ENCODE data around the gene ALDH1L1.

The ALDH1L1 gene

DNA sequence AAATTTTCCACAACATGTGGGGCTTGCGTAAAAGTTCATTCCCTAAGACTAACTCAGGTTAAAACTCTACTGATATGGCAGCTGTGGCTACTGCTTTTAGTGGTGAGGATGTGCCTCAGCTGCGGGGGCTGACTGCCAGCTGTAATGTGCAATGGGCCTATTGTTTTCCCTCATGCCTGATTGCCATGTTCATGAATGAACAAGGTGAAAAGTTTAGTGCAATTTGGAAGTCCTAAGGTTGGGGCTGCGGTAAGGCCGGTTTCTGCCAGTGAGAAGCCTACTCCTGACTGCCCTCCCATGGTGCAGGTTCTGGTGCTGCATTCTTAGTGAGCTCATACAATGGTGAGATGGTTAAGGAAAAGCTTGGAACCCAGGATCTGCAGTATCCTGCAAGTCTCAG lies 10.9 kb upstream of the ALDH1L1 start:
- DNase-seq: no peak

DNA sequence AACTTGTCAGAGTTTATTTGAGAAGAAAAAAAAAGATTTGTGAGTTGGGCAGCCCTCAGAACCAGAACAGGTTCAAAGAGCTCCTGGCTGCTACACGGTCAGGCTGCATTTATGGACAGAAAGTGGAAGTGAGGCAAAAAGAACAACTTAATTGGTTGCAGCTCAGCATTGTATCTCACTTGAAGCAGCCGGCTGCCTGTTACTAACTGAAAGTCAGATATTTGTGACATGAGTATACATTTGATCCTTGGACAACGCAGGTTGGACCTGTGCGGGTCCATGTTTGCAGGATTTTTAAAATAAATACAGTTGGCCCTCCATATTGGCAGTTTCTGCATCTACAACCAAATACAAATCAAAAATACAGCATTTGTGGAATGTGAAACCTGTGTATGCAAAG lies 7.5 kb upstream of the ALDH1L1 start:
- DNase-seq: no peak

GRCh38 chr3:126186749-126187148 lies 6.4 kb upstream of the ALDH1L1 start:
- DNase-seq: no peak

DNA sequence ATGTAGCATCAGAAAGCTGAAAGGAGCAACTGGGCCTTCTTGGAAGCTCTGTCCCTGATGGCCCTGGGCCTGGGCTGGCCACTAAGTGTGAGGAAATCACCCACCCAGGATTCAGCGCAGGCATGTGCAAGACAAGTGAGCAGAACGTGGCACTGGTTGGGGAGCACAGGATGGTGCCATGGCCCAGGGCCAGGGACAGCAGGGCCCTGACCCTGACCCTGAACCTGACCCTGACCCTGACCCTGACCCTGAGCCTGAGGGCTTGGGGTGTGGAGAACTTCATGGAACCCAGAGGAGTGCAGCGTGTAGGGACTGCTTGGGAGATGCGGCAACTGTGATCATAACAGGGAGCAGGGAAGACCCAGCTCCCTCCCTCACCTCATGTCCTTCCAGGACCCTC lies 5.9 kb upstream of the ALDH1L1 start:
- no peak for DNase-seq

DNA sequence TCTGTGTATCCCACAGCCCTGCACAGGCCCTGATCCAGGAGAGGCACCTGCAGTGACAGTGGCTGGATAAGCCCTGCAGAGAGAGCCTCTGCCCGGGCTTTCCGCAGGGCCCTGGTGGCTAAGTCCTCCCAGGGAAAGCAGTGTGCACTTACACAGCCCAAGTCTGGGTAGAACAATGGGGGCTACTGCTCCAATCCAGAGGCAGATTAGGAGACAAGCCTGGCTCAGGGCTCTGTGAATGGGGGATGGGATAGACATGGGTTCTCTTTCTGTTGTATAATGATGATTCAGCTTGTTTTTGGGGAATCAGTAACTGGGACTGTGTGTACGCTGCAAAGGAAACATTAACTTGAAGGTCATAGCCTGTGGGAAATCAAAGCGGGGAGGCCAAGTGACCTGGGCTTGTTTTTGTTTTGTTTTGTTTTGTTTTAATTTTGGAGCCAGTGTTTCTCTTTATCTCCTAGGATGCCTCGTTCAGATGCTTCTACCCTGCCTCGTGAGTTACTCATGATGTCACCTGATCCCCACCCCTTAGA lies 4.1 kb upstream of the ALDH1L1 start:
- no peak for DNase-seq

DNA sequence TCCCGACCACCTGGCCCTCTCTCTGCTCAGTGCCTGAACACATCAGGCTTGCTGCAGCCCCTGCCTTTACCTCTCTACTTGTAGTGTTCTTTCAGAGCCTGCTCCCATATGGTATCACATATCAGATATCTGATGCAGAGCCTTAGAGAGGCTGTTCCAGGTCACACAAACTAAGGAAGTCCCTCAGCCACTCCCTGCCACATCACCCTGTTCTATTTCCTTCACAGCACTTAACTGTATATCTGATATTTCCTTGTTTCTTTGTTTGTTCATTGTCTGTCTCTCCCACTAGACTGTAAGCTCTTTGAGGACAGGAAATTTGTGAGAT lies 976 bp upstream of the ALDH1L1 start:
- DNase-seq: no peak

GRCh38 chr3:126179825-126180476 lies 435 bp downstream of the ALDH1L1 start:
- no peak for DNase-seq

- no peak for DNase-seq
Measured at GRCh38 chr3:126170073-126170777, 10.2 kb downstream of the ALDH1L1 start.

- no peak for DNase-seq
Measured at GRCh38 chr3:126167566-126167965, 12.8 kb downstream of the ALDH1L1 start.

DNA sequence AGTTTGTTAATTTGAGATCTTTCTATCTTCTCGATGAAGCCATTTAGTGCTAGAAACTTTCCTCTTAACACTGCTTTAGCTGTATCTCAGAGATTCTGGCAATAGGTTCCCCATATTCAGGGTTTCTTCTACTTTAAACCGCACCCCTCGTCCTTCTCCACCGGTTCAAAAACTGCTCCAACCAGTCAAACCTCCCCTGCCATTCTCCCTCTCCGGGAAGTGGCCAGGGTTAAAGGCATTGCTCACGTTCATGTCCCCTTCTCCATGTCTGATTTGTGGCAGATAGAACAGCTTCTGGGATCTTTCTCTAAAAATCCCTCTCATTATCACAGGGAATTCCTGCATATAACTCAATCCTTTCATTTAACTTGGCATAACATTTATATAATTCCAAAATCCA lies 14.4 kb downstream of the ALDH1L1 start:
- DNase-seq: no peak

GRCh38 chr3:126161309-126161708 lies 19.1 kb downstream of the ALDH1L1 start:
- no peak for DNase-seq

DNA sequence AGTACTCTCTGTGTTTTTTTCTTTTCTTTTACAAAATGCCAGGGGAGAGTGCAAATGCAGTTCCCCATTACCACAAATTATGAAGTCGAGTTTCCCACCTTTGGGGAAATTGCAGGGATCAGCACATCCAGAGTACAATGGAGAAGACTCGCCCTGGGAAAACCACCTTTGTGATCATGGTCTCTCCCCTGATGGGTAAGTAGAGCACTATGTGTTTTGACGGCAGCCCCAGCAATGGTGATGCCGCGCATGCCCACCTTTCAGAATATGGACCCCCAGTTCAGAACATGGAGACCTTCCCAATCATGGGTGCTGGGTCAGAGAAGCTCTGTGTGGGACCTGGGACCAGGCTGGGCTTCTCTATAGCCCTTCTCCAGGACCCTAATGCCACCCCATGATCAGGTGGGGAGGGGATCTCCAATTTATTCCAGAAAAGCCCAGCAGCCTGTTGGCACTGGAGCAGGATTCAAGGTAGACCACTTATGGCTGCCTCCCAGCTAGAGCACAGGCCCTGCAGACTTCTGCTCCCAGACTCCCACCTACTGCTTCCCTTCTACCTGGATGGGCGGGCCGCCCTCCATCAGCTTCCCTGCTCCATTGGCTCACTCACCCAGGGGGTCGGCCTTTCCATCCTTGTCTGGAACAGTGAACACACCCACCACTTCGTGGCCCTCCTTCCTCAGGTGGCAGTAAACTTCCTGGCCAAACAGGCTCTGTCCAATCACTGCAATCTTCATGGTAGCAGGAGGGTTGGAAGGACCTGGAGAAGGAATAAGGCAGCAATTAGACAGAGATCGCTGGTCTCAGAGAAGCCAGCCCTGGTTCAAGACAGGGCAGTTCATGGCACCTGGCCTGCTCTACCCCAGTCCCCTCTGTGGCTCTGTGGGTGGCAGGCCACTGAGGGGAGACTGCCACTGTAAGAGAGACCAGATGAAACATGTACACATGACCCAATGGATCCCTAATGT lies 19.9 kb downstream of the ALDH1L1 start:
- no peak for DNase-seq

DNA sequence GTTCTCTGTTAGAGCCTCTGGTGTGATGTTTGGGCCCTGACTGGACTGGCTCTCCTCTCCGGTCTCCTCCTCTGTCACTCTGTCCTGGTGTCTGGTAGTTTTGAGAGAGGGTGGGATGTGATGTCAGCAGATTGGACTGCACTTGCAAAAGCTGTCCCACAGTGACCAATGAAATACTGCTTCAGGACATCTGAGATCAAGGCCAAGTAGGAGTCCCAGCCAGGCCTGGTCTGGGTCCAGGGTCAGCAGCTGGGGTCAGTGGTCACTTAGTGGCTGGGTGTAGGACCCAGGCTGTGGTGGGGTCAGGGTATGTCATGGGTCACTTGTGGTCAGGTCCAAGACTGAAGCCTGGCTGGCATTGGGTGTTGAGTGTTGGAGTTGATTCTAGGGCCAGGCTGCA lies 20.9 kb downstream of the ALDH1L1 start:
- DNase-seq: no peak

DNA sequence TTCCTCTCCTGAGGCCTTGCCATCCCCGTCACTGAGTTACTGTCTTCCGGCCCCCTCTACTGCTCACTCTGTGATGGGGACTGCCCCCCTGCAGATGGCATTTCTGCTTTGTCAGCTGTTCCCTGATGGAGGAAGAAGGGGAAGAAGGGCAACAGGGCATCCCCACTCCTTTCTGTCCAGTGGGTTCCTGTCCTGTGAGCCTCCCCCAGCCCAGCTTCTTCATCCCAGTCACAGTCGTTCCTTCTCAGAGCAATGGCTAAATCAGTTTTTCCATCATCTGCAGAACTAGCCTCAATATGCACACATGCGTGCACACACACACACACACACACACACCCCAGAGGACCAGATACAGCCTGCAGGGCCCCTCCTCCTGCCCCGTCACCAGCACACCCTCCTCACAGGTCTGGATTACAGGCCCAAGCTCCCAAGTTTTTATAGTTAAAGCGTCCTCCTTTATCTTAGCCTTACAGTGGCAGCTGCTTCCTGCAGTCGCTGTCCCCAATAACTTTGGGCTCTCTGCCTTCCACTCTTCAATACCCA lies 21.4 kb downstream of the ALDH1L1 start:
- DNase-seq: no peak

- DNase-seq: no peak
Measured at GRCh38 chr3:126158016-126158911, 22.1 kb downstream of the ALDH1L1 start.

DNA sequence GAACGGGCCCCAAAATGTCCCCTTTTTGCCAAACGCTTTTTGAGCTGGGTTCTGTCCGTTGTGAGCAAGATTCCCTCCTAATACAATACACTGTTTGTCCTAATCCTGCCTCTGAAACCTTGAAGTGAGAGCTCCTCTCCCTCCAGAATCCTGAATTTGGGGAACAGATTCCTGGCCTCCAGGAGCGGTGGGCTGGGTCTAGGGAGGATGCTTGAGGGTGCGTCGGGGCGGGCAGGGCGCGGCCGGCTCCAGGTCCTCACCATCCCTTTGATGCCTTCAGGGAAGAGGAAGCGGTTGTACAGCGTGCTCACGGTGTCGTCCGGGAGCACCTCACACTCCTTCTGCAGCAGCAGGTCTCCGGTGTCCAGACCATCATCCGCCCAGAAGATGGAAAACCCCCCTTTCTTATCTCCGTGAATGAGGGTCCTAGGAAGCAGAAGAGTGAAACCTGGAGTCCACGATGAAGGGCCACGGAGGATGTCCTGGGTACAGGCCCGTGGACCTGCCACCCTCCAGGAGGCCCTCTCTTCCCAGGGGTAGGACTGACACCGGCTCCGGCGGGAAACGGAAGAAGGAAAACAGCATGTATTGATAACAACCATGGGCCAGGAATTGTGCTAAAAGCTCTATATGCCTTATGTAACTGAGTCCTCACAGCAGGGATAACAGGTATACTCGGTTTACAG lies 23.2 kb downstream of the ALDH1L1 start:
- DNase-seq: no peak

- DNase-seq: no peak
Measured at GRCh38 chr3:126156468-126156867, 23.9 kb downstream of the ALDH1L1 start.

GRCh38 chr3:126155819-126156218 lies 24.6 kb downstream of the ALDH1L1 start:
- no peak for DNase-seq

GRCh38 chr3:126155280-126155640 lies 25.1 kb downstream of the ALDH1L1 start:
- no peak for DNase-seq

GRCh38 chr3:126154391-126155279 lies 25.8 kb downstream of the ALDH1L1 start:
- DNase-seq: no peak

All from NCI-H187 (cell line).